ENCODE measurements around the gene AP1S1.

AP1S1 gene

DNA sequence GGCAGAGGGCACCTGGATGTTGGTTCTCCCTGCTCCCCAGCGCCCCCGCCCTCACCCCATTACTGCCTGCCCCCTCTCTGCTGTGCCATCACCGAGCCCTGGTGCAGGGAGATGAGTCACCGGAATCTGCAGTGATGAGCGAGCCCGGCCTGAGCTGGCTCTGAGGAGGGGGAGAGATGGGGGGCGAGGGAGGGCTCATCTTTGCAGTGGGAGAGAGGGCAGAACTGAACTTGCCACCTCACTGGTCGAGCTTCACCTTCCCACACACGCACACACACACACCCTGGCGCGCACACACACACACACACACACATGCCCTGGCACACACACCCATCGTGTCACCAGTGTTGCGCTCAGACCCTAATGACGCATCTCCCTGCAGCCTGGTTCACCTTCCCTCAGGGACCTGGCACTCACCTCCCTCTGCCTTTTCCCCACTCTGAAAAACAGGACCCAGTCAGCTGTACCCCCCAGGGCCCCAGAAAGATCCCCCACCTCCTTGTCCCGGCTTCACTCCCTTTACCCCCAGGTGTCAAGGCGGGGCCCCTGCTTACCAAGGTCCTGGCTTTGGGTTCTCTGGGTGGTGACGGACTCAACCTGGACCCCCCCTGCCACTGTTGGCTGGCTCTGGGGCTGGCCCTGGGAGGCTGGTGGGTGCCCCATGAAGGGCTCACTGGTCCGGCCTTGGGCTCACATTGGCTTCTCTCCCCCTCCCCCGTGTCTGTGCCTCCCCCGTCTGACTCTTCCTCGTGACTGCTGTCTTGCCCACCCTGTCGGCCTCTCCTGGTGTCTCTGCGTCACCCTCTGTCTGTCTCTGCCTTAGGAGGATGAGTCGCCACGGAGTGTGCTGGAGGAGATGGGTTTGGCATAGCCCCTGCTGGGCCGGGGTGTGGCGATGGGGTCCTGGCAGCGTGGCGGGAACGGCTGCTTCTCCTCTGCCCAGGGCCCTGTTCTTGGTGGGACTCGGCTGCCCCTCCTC is 5.7 kb downstream of the AP1S1 start:
- DNase-seq (ENCODE audit: low read depth) = no peak

DNA sequence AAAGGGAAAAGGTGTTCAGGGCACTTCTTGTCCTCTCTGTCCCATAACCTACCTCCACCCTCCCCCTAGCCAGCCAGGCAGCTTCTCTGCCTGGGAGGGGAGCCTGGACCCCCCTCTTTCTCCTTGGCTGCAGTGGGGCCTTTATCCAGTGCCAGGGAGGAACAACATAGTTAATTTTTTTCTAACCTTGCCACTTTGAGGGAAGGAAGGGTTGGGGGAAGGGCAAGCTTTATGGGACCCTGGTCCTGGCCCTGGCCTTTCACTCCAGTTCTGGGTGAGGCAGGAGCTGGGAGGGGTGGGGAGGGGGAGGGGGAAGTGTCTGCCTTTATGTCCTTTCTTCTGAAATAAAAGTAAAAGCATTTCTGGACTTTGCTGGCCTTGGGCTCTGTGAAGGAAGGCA is 6.6 kb downstream of the AP1S1 start:
- DNase-seq (ENCODE audit: low read depth) = no peak

DNA sequence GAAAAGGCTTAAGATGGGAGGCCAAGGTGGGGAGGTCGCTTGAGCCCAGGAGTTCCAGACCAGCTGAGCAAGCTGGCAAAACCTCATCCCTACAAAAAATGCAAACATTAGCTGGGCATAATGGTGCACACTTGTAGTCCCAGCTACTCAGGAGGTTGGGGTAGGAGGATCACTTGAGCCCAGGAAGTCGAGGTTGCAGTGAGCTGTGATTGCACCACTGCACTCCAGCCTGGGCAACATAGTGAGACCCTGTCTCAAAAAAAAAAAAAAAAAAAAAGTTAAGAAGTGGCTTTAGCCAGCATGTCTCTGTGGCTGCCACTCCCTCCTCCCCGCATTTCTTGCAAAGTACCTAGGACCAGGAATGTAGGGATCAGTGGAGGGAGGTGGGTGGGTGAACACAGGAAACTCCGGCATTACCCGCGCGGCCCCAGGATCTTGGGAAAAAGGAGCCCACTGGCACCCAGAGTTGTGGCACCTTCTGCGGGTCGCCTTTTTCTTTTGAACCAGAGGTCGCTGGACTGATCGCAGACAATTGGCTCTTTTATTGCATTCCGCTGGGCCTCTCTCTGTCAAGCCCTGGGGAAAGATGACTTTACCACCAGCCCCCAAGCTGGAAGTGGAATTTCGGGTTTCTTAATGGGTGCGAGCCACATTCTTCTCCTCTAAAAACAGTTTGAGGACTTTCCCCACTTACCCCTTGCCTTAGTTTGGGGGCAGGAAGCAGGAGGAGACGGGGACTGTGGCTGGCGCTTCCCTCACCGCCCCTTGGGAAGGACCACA is 7.6 kb downstream of the AP1S1 start:
- DNase-seq (ENCODE audit: low read depth) = no peak

DNA sequence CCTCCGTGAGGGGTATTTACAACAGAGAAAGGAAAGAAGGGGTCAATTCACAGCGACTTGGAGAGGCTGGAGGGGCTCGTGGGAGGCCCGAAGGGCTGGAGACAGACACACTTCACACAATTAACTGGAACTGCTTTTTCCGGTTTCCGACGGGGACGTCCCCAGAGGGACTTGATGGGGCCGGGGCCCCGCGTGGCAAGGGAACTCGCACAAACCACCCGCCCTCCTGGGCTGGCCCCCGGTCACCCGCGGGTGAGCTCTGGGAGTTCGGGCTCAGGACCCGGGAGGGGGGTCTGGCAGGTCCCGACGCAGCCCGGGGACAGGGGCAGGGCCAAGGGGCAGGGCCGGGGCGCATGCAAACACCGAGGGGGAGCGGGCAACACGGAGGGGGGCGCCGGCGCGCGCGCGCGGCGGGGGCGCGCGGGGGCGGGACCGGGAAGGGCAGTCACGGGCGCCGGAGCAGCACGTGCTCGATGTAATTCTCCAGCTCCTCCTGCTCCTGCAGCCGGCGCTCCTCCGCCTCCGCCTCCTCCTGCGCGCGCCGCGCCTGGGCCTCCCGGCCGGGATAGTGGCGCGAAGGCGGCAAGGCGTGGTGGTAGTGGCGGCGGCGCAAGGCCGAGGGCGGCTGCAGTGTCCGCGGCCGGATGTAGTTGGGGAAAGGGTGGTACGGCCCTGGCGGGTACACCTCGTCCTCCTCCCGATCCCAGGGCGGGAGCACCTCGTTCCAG is 8.4 kb downstream of the AP1S1 start:
- DNase-seq (ENCODE audit: low read depth) = no peak

DNA sequence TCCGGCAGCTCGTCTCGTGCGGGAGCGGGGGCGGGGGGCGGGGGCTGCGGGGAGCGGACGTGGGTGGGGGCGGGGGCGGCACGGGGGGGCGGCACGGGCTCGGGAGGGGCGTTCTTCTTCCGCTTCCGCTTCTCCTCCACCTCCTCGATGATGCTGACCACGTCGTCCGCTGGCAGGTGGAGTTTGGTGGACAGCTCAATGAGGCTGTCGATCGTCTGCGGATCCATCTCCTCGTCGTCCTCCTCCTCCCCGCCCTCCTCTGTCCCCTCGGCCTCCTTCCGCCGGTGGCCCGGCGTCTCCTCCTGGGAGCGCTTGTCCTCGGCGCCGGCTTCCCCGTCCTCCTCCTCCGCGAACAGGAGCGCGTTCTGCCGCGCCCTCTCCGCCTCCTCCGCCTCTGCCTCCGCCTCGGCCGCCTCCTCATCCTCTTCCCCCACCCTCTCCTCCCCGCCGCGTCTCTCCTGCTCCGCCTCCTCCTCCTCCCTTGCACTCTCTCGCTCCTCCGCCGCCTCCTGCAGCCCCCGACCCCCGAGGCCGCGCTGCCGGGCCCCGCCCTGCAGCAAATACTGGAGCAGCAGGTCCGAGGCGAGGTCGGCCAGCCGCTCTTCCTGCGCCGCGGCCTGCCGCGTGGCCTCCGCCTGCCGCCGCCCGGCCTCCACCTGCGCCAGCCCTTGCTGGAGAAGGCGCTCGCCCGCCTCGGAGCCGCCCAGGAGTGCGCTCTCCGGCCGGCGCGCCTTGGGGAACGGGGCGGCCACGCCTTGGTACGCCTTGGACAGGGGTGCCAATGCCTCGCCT is 9.2 kb downstream of the AP1S1 start:
- DNase-seq (ENCODE audit: low read depth) = no peak

DNA sequence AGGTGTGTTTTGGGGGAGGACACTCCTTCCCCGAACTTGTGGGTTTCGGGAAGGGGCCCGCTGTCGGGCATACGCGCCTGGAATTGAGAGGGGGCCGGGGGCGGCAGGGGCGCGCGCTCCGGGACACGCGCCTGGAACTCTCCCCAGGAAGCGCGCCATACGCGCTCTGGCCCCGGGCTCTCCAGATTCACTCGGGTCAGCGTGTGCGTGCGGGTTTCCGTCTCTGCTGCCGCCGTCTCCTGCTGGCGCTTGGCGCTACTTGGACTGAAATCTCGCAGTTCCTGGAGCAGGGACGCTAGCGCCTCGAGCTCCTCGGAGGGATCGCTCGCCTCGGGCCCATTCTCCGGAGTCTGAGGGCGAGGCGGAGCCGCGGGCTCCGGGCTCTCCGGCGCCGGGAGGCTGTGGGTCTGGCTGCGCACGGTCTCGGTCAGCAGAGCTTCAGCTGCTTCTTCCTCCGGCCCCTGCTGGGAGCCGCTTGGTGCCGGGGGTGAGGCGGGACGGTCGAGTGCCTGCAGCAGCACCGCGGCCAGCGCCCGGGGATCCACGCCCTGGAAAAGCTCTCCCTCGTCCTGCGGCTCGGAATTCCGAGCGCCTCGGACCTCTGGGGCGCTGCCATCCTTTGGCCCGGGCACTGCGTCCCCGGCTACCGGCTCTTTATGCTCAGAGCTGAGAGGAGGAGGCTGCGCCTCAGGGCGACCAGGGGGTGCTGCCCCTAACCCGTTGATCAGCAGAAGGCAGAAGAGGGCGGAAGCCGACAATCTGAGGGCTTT is 10.0 kb downstream of the AP1S1 start:
- DNase-seq (ENCODE audit: low read depth) = no peak

DNA sequence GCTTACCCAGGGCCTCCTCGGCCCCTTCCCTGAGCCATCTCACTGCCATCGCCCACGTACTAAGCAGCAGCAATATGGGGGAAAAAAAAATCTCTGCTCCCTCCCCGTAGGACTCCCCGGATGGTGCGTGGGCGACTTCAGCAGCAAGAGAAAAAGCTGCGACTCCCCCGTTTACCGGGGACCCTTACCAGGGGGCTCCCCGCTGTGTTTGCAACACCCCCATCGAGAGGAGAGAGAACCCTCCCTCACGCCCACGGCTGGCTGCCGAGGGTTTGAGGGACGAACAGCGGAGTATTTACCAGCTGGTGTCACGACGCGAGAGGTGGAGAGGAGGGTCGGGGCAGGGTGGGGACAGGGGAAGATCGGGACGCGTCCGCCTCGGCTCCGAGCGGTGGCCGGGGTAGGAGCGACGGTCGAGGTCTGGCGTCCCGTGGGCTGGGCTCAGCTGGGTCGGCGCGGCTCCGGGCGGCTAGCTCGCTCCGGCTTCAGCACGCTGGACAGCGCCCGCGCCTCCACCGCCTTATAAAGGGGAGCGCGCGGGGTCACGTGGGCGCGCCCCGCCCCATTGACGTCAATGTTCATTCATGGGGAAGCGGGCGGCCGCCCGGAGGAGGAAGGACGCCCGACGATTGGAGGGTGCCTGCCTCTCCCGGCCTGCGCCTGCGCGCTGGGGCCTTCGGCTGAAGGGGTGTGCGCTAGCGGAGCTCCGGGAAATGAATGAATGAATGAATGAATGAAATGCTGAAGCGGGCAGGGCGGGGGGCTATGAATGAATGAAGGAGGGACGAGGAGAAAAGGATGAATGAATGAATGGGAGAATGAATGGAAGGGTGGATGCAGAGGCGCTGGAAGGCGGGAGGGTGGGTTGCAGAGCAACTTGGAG is 11.0 kb downstream of the AP1S1 start, which contains the start of gene VGF:
Gene VGF, minus strand, starts transcription at position 495 of the 883 bp plus-strand sequence. CDS start 726 bp downstream, outside the sequence.
- DNase-seq (ENCODE audit: low read depth) = peak; percentile 53

DNA sequence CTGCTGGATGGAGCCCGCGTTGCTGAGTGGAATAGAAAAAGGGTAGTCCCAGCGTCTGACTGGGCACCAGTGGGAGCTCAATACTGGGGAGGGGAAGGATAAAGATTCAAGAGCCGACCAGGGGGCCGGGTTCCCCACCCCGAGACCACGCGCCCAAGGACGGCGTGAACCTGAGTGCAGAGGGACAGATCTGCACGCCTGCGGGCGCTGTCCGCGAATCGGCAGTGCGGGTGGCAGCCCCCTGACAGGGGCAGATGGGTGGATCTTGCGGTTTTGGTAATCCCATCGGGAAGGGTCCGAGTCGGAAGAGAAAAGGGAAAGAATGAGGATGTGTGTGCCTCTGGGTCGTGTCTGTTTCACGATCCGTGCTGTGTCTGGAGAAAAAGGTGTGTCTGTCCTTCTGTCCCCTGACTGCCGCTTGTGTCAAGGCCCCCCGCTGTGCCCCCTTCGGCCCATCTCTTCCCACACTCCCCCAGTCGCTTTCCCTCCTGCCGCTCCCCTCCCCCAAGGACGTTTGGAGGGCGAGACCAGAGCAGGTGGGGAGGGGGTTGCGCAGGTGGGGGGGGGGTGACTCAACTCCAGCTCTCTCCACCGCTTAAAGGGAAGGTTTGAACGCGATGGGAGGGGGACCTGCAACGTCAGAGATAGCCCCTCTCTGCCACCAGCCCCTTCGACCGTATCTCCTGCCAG is 11.8 kb downstream of the AP1S1 start:
- DNase-seq (ENCODE audit: low read depth) = no peak

DNA sequence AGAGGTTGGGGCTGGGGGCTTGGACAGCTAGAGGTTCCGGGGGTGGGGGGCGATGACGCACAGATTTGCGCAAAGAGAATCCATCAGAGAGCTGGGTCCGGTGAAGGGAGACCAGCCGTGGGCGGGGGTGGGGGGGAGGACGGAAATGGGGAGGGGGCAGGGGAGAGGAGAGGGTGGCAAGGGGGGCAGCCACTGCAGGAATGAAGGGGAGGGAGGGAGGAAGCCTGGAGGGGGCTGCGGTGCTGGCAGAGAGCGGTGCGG is 12.3 kb downstream of the AP1S1 start:
- no peak for DNase-seq (ENCODE audit: low read depth)

DNA sequence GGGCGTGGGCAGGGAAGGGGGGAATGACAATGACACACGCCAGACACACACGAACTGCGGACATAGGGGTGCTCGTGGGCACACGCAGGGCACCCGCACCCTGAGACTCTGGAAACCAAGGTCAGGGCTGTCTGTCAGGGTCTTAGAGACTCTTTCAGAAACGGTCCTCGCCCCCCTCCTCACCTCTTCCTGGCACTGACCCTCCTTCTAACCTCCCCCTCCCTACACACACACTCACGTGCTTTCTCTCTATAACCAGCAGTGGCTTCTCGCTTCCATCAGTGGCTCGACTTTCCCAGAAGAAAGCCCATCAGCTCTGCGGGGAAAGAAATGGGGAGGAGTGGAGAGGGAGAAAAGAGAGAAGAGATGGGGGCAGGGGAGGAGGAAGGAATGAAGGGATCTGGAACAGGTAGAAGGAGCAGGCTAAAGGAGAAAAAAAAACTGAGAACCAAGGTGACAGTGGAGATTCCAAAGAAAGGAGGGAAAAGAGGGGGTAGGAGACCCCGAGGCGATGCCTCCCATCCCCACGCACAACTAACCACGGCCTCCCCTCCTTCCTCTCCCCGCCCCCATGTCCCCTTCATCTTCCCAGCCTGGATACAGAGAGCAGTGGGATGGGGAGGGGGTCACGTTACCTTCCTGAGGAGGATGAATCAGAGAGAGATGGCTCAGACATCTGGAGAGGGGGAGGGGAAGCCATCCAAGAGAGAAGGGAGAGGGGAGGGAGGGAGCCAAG is 12.8 kb downstream of the AP1S1 start:
- DNase-seq (ENCODE audit: low read depth) = no peak

DNA sequence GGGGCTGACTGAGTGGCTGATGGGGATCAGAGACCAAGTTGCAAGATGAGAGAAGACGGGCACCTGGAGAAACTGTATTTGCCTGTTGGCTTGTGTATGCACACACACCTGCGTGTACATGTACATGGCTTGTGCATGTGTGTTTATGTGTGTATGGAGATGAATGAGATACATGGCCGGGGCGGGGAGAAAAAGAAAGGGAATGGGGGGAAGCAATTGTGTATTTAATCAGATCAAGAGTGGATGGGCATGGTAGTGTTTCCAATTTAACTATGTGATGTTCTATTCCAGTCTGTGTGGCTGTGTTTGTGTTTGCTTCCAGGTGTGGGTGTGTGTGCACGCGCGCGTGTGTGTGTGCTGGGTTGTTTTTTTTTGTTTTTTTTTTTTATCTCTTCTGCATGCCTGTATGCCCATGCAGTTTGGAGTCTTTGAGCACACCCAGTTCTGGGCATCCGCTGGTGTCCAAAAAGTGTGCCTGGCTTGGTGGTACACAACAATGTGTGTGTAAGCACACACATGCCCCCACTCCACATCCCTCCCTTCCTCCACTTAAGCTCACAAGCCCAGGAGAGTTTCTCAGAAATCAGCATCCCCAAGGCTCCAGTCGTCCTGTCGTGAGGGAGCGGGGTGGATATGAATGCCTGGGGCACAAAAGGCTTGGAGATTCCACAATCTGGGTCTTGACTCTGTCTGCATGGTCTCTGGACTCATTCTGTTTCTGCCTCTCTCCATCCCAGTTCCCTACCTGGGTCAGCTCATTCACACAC is 13.6 kb downstream of the AP1S1 start:
- DNase-seq (ENCODE audit: low read depth) = no peak

DNA sequence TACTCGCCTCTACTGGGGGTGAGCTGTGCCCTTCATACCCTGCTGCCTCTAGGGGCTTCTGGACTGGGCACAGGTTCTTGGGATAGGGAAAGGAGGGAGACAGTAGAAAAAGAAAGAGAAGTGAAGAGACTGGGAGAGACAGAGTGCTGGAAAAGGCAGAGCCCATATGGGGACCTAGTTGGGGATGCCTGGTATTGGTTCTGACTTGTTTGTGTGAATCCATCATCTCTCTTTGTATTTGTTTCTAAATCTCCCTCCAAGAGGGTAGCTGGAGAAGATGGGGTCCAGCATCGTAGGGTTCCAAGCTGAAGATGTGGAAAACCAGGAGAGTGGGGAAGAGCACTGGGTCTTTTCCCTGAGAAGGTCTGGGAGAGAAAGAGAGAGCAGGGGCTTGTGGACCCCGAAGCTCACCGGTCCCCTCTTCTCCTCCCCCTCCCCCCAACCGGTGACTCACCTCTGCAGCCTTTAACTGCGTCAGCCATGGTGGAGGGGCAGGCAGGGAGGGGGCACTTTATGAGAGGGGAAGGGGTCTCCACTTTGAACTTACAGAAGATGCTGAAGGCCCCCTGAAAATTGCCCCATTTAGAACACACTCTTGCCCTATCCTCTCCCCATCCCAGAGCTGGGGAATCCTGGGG is 14.3 kb downstream of the AP1S1 start:
- no peak for DNase-seq (ENCODE audit: low read depth)

DNA sequence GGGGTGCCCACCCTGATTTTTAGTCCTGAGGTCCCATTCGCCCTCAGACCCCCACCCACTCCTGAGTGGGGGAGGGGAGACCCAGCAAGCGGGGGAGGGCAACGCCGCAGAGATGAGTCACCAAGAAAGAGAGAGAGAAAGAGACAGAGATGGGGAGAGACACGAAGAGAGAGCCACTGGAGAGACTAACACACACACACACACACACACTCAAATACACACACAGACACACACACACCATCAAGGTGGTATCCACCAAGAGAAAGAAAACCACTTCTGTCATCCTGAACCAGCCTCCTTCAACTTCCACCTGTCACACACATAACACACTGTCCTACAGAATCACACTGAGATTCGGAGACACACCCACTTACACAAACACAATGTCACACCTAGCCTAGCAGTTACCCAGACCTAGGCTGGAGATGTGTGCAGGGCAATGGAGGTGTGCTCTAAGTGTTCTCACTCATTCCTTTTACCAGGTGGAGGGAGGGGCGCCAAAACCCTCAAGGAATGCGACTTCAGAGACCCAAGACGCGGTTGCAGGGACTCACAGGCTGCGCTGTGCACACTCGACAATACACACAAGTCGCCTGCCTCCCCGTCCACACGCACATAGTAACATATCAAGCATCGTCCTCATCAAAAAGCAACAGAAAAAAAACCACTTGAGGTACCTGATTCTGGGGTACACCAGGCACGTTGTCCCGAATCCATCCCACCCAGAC is 15.0 kb downstream of the AP1S1 start:
- no peak for DNase-seq (ENCODE audit: low read depth)

DNA sequence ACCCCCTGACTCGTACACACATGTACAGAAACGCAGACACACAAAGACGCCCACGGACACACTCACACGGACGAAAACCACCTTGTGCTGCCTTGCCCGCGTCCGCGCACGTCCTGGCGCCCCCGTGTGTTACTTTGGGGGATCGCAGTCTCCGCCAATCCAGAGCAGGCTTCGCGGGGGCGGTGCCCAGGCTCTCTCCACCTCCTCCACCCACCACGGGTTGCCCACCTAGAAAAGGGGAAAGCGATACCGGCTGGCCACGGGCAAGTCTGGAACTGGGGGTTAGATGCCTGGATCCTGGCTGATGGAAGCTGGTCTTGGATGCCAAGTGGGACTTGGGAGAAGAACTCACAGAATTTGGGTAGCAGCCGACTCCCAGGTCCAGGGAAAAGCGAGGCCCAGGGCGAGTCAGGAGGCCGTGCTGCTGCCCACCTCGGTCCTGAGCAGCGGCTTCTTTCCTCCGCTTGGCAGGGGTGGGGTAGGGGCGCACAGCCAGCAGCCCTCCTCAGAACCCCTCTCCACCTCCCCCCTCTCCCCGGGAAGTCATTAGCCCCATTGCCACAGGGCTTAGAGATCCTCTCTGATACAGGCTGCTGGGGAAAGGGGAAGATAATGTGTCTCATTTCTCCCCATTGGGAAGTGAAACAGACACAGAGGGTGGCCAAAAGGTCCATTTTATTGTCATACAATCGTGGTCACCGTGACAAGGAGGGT is 15.7 kb downstream of the AP1S1 start:
- no peak for DNase-seq (ENCODE audit: low read depth)

DNA sequence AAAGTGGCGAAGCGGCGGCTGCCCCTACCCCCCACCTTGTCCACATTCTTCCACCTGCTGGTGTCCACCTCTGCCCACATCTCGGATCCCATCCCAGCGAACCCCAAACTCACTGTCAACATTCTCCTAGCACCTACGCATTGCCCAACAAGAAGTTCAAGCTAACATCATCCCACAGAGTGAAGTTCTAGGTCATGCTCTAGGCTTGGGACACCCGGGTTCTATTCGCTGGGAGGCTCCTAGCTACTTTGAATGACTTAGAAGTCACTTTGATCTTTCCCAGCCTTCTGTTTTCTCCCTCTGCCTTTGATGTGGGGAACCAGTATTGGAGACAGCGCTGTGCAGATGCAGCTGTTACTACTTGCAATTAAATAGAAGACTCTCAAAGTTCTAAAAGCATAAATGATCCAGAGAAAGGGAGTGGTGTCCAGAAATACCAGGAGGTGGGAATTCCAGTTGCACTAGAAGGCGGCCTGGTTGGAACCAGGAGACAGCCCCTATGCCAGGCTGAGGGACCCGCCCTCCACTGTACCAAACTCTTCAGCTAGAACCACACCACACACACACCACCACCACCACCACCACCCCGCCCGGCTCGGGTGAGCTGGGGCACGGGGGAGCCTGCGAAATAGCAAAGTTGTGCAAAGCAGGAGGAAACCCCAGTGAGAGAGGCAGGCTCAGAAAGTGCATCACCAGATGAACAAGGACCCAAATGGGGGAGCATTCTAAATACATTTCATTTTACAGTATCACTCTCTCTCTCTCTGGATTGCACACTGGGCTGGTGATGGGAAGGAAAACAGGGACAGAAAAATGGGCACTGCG is 16.6 kb downstream of the AP1S1 start:
- DNase-seq (ENCODE audit: low read depth) = no peak

All from non-pigmented ciliary epithelial cell (primary cell).